Measurements from ENCODE around the gene MRPS34.

DNA sequence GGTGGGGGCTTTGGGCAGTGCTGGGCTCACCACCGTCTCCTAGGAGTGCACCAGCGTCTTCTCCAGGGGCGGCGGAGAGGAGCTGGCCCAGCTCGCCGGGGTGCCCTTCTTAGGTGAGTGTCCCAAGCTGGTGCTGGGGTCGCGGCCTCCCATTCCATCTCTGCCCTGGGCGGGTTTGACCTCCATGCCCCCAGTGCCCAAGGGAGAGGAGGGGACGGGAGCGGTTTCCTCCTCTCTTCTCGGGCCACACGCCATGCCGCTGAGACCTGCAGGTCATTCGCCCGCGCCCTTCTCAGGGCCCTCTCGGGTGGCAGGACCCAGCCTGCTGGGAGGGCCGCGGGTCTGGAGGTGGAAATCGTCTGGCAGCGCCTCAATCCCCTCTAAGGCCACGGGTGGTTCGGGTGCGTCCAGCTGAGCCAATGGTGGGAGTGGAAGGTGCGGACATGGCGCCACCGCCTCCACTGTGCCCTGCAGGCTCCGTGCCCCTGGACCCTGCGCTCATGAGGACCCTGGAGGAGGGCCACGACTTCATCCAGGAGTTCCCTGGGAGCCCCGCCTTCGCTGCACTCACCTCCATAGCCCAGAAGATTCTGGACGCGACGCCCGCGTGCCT lies 15.3 kb upstream of the MRPS34 start:
- TF ChIP-seq, protein P1, sequence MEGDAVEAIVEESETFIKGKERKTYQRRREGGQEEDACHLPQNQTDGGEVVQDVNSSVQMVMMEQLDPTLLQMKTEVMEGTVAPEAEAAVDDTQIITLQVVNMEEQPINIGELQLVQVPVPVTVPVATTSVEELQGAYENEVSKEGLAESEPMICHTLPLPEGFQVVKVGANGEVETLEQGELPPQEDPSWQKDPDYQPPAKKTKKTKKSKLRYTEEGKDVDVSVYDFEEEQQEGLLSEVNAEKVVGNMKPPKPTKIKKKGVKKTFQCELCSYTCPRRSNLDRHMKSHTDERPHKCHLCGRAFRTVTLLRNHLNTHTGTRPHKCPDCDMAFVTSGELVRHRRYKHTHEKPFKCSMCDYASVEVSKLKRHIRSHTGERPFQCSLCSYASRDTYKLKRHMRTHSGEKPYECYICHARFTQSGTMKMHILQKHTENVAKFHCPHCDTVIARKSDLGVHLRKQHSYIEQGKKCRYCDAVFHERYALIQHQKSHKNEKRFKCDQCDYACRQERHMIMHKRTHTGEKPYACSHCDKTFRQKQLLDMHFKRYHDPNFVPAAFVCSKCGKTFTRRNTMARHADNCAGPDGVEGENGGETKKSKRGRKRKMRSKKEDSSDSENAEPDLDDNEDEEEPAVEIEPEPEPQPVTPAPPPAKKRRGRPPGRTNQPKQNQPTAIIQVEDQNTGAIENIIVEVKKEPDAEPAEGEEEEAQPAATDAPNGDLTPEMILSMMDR (IDR thresholded peaks at IDR 0.05) = no peak
- no peak for TF ChIP-seq POLR2AphosphoS5 (IDR thresholded peaks at IDR 0.05)
